ENCODE data around the gene PLEKHA7.

DNA sequence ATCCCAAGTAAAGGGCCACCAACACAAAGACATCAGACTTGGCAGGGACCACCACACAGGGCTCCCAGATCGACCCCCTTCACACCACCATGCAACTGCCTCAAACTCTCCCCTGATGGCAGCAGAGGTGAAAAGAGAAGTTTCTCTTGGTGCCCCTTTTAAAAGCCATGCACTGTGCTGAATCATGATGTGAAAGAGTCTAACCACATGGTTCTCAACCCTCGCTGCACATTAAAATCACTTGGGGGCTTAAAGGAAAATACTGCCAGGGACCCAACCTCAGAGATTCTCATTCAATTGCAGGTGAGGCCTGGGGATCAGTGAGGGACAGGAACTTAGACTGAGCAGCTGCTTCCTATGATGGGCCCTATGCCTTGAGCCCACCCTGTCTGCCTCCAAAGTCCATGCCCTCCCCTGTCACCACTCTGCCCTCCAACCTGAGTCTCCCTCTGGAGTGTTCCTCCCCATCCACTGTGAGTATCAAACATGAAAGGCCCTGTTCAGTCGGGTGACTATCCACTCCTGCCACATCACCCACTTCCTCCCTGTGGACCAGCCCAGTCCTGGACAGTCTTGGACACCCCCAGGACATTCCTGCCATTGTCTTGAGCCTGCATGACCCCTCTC, 40.8 kb downstream of the PLEKHA7 start:
- TF ChIP-seq TAF1 (IDR thresholded peaks at IDR 0.05; ENCODE audit: low read depth, low read length) (no peak), POLR2A (IDR thresholded peaks at IDR 0.05; ENCODE audit: low read depth, low read length) (no peak), POLR2AphosphoS5 (IDR thresholded peaks at IDR 0.05; ENCODE audit: low read depth, low read length) (no peak)

All from GM12891 (cell line).